B cell (primary cell): ENCODE data around the gene FBXO10. TPM values are rescaled to one million over a fixed set of nuclear protein-coding genes. Genes with fewer than 3 reads are reported as not detected.

Experiments
- ATAC-seq: fragments of 200-7000 bp; cut with Tn5 transposase; one replicate; pipeline ENCODE4 v1.10.0; 2021; ENCODE audit warnings: low read depth, mild to moderate bottlenecking, moderate number of reproducible peaks, moderate library complexity
- CTCF ChIA-PET: fragments of 350-600 bp; sonication (Branson Sonifier 250); formaldehyde crosslinking; loops from one replicate; lab custom pipeline; 2021; ENCODE audit warnings: antibody characterized with exemption, inconsistent platforms; lab: Charles Lee
- POLR2A ChIA-PET: fragments of 350-600 bp; sonication (Branson Sonifier 250); formaldehyde crosslinking; loops from one replicate; lab custom pipeline; 2021; ENCODE audit warnings: antibody characterized with exemption; lab: Charles Lee
- DNase-seq: peaks from one replicate; pipeline ENCODE4 v3.0.0; 2013
- H2AFZ ChIP-seq: 2 replicates; pipeline ENCODE4 v1.6.1; 2012; ENCODE audit warnings: mild to moderate bottlenecking, low read depth, low read length; ENCODE audit not compliant: insufficient read depth, poor library complexity, severe bottlenecking
- H3K27ac ChIP-seq, 2 donors: 1 replicate in 1 of 2; 2 replicates in 1 of 2; pipeline ENCODE4 v1.5.1; 2012 to 2013; ENCODE audit warnings: low read length in 2 of 2, mild to moderate bottlenecking in 2 of 2, moderate library complexity in 1 of 2
- H3K27me3 ChIP-seq, 4 experiments: fragments of 200-600 bp in 1 of 4; sonication (generic) in 1 of 4; replicated peaks in 1 of 4; 1 replicate in 2 of 4; 2 replicates in 2 of 4; pipeline versions ENCODE4 v1.6.1 to v1.7.0; 2013 to 2016; ENCODE audit warnings: low read length in 3 of 4, mild to moderate bottlenecking in 2 of 4, mixed read lengths in 1 of 4, moderate library complexity in 1 of 4; ENCODE audit not compliant: insufficient read depth in 4 of 4, control insufficient read depth in 3 of 4; ENCODE audit errors: control extremely low read depth in 1 of 4
- H3K36me3 ChIP-seq, 2 experiments: replicated peaks in 1 of 2; 1 replicate in 1 of 2; 2 replicates in 1 of 2; pipeline versions ENCODE4 v1.6.1 to v1.7.1; 2013; ENCODE audit warnings: low read length in 1 of 2; ENCODE audit not compliant: insufficient read depth in 2 of 2, control insufficient read depth in 1 of 2; ENCODE audit errors: control extremely low read depth in 1 of 2, extremely low read depth in 1 of 2
- H3K4me1 ChIP-seq, 2 donors: fragments of 200-600 bp in 1 of 2; sonication (generic) in 1 of 2; 1 replicate in 1 of 2; 2 replicates in 1 of 2; pipeline versions ENCODE4 v1.5.1 to v1.6.1; 2013 to 2017; ENCODE audit warnings: low read length in 2 of 2; ENCODE audit not compliant: control insufficient read depth in 2 of 2, insufficient read depth in 2 of 2
- H3K4me2 ChIP-seq: replicated peaks from 2 replicates; pipeline ENCODE3; 2012; ENCODE audit warnings: mild to moderate bottlenecking, low read depth, low read length; ENCODE audit not compliant: poor library complexity, severe bottlenecking
- H3K4me3 ChIP-seq, 5 experiments: fragments of 200-600 bp in 1 of 5; sonication (generic) in 1 of 5; 1 replicate in 3 of 5; 2 replicates in 2 of 5; pipeline versions ENCODE4 v1.5.1 to v1.7.0; 2011 to 2016; ENCODE audit warnings: low read length in 4 of 5, mild to moderate bottlenecking in 4 of 5, low read depth in 2 of 5, control low read depth in 1 of 5, moderate library complexity in 1 of 5; ENCODE audit not compliant: insufficient read depth in 1 of 5; ENCODE audit errors: control extremely low read depth in 1 of 5, extremely low read depth in 1 of 5
- H3K79me2 ChIP-seq: fragments of 200-600 bp; sonication (generic); one replicate; pipeline ENCODE4 v1.6.0; 2016; ENCODE audit warnings: low read length; ENCODE audit not compliant: control insufficient read depth, insufficient read depth
- H3K9ac ChIP-seq: fragments of 200-600 bp; sonication (generic); 2 replicates; pipeline ENCODE4 v1.6.1; 2017; ENCODE audit warnings: mild to moderate bottlenecking, low read length, moderate library complexity
- H3K9me3 ChIP-seq, 3 donors: one replicate each; pipeline versions ENCODE4 v1.6.1 to v1.7.1; 2013; ENCODE audit warnings: low read length in 2 of 3; ENCODE audit not compliant: control insufficient read depth in 2 of 3, insufficient read depth in 1 of 3; ENCODE audit errors: control extremely low read depth in 1 of 3
- H4K20me1 ChIP-seq: 2 replicates; pipeline ENCODE4 v1.6.0; 2012; ENCODE audit warnings: mild to moderate bottlenecking, low read length; ENCODE audit not compliant: insufficient read depth, control insufficient read depth, poor library complexity, severe bottlenecking
- H3K27ac Mint-ChIP-seq: one replicate; pipeline ENCODE4 v1.8.0; 2021; ENCODE audit warnings: mixed read lengths
- H3K27me3 Mint-ChIP-seq: one replicate; pipeline ENCODE4 v1.8.0; 2021; ENCODE audit warnings: mixed read lengths
- H3K4me1 Mint-ChIP-seq: one replicate; pipeline ENCODE4 v1.8.0; 2021; ENCODE audit warnings: mixed read lengths
- H3K4me3 Mint-ChIP-seq: one replicate; pipeline ENCODE4 v1.8.0; 2021; ENCODE audit warnings: mixed read lengths
- H3K9me3 Mint-ChIP-seq: one replicate; pipeline ENCODE4 v1.8.0; 2022; ENCODE audit warnings: mixed read lengths; ENCODE audit not compliant: insufficient read depth
- EZH2 ChIP-seq: IDR thresholded peaks from 2 replicates; pipeline ENCODE4 v1.6.1; 2012; ENCODE audit warnings: borderline replicate concordance, low read depth, mild to moderate bottlenecking, moderate library complexity, low read length; ENCODE audit not compliant: insufficient read depth, poor library complexity, severe bottlenecking
- WGBS: methylation state at CpG from one replicate; pipeline ENCODE4 v1.1.5; 2013; ENCODE audit warnings: missing lambda C conversion rate; ENCODE audit not compliant: insufficient coverage; 5-methylcytosine and 5-hydroxymethylcytosine counted together
- intact Hi-C: fragments of 100-400 bp; cut with micrococcal nuclease; formaldehyde crosslinking; loops from one replicate; pipeline ENCODE4 v1.10.0; 2022
- polyA plus RNA-seq: library from polyadenylated mRNA; depleted of rRNA; stranded (reverse); fragments of >200 nt; gene quantifications from 2 replicates; pipeline ENCODE4 v1.2.3, GENCODE V29; 2012
- total RNA-seq, 2 donors: library from RNA; stranded (reverse); fragments of 120-200 nt in 1 of 2; gene quantifications; 1 replicate in 1 of 2; 2 replicates in 1 of 2; pipeline versions ENCODE4 v1.2.3 to v1.2.4, GENCODE V29; 2013 to 2022
- TF ChIP-seq, protein P1 (sequence below): fragments of 200-600 bp; IDR thresholded peaks from one replicate; pipeline ENCODE4 v1.8.0; 2022; ENCODE audit warnings: antibody characterized with exemption, mild to moderate bottlenecking

The FBXO10 gene
- total and polyA plus RNA-seq, 2 donors (not counting 1 experiment from before 2014, with no cell fraction given), result 18.6 to 67.3 TPM

DNA sequence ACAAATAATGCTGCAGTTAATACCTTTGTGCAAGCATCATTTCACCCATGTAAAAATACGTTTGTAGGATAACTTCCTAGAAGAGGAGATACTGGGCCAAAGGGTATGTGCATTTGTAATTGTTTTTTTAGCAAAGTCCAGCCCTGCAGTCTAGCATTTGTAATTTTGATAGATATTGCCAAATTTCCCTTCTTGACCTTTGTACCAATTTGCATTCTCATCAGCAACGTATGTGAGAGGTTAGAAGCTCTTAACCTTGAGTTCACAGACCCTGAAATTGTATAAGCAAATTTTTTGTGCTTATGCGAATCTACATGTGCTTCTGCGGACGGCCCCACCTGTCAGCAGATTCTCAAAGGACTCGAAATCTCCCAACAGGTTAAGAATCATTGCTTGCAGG, 34.8 kb upstream of the FBXO10 start:
- Histone ChIP-seq H3K4me1 (no peaks in the 10 kb centered on the region), H3K4me3 (no peak overlapping the region), H3K9me3 (no peaks in the 10 kb centered on the region), H2AFZ (no peak overlapping the region), H3K79me2 (no peaks in the 10 kb centered on the region), H3K27me3 (peaks cover 0 to 5% (median 0%) of the 10 kb centered on the region in 4 experiments), H3K9ac (no peak overlapping the region), H4K20me1 (no peaks in the 10 kb centered on the region), H3K36me3 (no peaks in the 10 kb centered on the region), H3K4me2 (no peak overlapping the region), H3K27ac (no peak overlapping the region)
- peaks cover 20% of the 10 kb centered on the region for H3K27me3 Mint-ChIP-seq
- ChIA-PET CTCF (no interaction called here), POLR2A (no interaction called here)
- no peak overlapping the region for H3K27ac Mint-ChIP-seq
- no CpG with 5 or more reads among the region's 6 CpGs for WGBS
- no peak for ATAC-seq
- intact Hi-C loops, result no loop called here
- TF ChIP-seq EZH2, result no peak
- TF ChIP-seq, protein P1, sequence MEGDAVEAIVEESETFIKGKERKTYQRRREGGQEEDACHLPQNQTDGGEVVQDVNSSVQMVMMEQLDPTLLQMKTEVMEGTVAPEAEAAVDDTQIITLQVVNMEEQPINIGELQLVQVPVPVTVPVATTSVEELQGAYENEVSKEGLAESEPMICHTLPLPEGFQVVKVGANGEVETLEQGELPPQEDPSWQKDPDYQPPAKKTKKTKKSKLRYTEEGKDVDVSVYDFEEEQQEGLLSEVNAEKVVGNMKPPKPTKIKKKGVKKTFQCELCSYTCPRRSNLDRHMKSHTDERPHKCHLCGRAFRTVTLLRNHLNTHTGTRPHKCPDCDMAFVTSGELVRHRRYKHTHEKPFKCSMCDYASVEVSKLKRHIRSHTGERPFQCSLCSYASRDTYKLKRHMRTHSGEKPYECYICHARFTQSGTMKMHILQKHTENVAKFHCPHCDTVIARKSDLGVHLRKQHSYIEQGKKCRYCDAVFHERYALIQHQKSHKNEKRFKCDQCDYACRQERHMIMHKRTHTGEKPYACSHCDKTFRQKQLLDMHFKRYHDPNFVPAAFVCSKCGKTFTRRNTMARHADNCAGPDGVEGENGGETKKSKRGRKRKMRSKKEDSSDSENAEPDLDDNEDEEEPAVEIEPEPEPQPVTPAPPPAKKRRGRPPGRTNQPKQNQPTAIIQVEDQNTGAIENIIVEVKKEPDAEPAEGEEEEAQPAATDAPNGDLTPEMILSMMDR, result no peak
- H3K9me3 Mint-ChIP-seq, result no peaks in the 10 kb centered on the region
- H3K4me1 Mint-ChIP-seq, result no peaks in the 10 kb centered on the region
- no peak for DNase-seq
- no peak overlapping the region for H3K4me3 Mint-ChIP-seq

DNA sequence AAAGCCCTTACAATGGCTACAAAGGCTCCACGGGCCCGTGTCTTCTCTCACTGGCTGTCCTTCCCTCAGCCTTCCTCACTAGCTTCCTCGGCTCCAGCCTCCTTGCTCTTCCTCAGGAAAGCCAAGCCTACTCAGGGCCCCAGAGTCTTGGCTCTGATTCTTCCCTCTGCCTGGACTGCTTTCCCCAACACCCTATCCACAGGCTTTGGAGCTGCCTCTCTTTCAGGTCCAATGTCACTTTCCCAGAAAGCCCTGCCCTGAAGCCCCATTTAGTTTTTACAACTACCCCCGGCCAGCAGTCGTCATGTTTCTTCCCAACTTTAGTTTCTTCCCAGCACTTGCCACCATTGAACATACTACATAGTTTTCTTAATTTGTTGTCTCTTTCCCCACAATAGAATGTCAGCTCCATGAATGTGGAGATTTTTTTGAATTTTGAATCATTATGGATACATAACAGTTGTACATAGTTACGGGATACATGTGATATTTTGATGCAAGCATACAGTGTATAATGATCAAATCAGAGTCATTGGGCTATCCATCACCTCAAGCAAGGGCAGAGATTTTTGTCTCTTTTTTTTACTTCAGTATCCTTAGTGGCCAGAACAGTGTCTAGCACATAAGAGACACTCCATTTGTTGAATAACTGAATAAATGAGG, 33.7 kb upstream of the FBXO10 start:
- Histone ChIP-seq H3K79me2 (no peaks in the 10 kb centered on the region), H3K4me1 (no peaks in the 10 kb centered on the region), H3K27me3 (peaks cover 0 to 11% (median 3%) of the 10 kb centered on the region in 4 experiments), H2AFZ (no peak overlapping the region), H3K4me3 (no peak overlapping the region), H3K4me2 (no peak overlapping the region), H3K27ac (no peak overlapping the region), H3K36me3 (no peaks in the 10 kb centered on the region), H4K20me1 (no peaks in the 10 kb centered on the region), H3K9me3 (no peaks in the 10 kb centered on the region), H3K9ac (no peak overlapping the region)
- CTCF ChIA-PET, result no interaction called here
- DNase-seq (no peak), ATAC-seq (no peak)
- POLR2A ChIA-PET, result interaction anchor here (0.6 kb wide), 1 partner anchor 456 kb away, joined by 3 read pairs; no protein-coding TSS in a partner anchor
- intact Hi-C loops, result no loop called here
- 80% methylated on average over 3 of the region's 6 CpGs for WGBS
- peaks cover 23% of the 10 kb centered on the region for H3K27me3 Mint-ChIP-seq
- H3K9me3 Mint-ChIP-seq, result no peaks in the 10 kb centered on the region
- no peak overlapping the region for H3K27ac Mint-ChIP-seq
- H3K4me3 Mint-ChIP-seq, result no peak overlapping the region
- TF ChIP-seq EZH2, result no peak
- TF ChIP-seq, protein P1, result no peak
- no peaks in the 10 kb centered on the region for H3K4me1 Mint-ChIP-seq
